A673 (cell line): ENCODE data around the gene BBS12.

ENCODE experiments used
- EZH2 ChIP-seq: fragments of 200-600 bp; sonication (generic); IDR thresholded peaks from 2 replicates; pipeline ENCODE4 v1.6.1; 2017; ENCODE audit warnings: borderline replicate concordance, low read depth, mild to moderate bottlenecking, mixed read lengths, antibody characterized with exemption, low read length; ENCODE audit not compliant: poor library complexity, severe bottlenecking
- TF ChIP-seq, protein P1 (sequence below): fragments of 300-800, 200-600 bp; sonication (generic); conservative IDR thresholded peaks from 2 replicates; pipeline ENCODE4 v1.5.1; 2017; ENCODE audit warnings: low read depth, mild to moderate bottlenecking, antibody characterized with exemption, low read length, moderate library complexity, mixed read lengths

DNA sequence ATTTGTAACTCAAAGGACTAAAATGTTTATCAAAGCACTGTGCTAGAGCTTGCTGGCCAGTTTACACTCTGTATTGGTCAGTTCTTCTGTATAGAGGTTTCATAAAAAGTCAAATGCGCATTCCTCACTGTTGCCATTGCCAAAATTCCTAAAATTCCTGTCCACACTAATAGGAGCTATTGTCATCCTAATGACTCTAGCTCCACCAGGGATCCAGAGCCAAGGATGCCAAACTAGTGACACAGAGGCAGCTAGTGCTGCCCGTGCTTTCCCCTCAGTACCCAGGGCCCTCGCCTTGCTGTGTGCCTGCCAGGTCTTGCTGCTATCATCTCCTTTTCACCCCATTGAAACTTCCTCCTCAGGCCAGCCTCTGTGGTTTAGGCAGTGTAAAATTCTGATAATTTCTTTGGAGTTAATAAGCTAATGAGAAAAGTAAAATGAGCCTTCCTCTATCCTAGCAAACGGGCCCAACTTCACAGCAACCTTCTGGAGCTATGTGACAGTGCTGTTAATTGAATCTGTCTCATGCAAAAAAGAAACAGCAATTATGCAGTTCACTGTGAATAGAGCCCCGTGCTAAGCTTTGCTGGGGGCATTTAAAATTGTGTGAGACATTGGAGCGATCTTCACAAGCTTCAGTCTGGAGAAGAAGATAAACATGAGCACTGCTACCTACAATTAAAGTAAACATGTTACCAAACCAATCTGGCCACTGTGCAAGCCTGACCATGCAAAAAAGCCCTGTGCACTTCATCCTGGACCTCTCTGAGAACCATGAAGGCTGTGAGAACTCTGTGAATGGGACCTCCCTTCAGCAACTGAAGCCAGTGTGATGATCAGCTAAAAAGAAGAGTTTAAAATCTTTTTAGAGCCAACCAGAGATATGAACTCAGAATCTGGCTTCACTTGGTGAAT is 51.1 kb downstream of the BBS12 start:
- TF ChIP-seq, protein P1, sequence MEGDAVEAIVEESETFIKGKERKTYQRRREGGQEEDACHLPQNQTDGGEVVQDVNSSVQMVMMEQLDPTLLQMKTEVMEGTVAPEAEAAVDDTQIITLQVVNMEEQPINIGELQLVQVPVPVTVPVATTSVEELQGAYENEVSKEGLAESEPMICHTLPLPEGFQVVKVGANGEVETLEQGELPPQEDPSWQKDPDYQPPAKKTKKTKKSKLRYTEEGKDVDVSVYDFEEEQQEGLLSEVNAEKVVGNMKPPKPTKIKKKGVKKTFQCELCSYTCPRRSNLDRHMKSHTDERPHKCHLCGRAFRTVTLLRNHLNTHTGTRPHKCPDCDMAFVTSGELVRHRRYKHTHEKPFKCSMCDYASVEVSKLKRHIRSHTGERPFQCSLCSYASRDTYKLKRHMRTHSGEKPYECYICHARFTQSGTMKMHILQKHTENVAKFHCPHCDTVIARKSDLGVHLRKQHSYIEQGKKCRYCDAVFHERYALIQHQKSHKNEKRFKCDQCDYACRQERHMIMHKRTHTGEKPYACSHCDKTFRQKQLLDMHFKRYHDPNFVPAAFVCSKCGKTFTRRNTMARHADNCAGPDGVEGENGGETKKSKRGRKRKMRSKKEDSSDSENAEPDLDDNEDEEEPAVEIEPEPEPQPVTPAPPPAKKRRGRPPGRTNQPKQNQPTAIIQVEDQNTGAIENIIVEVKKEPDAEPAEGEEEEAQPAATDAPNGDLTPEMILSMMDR, result no peak
- TF ChIP-seq EZH2, result no peak
